DOHH2 (cell line): ENCODE measurements around the gene CNTN4.

Experiments
- EZH2phosphoT487 ChIP-seq: fragments of 200-600 bp; sonication (generic); IDR thresholded peaks from 2 replicates; pipeline ENCODE4 v1.6.1; 2017; ENCODE audit warnings: borderline replicate concordance, mild to moderate bottlenecking, antibody characterized with exemption, low read length, moderate library complexity, mixed read lengths
- TF ChIP-seq, protein P1 (sequence below): fragments of 200-600 bp; sonication (generic); IDR thresholded peaks from one replicate; pipeline ENCODE4 v1.5.1; 2014; ENCODE audit warnings: antibody characterized with exemption, mild to moderate bottlenecking, low read depth, low read length; ENCODE audit not compliant: poor library complexity, severe bottlenecking

DNA sequence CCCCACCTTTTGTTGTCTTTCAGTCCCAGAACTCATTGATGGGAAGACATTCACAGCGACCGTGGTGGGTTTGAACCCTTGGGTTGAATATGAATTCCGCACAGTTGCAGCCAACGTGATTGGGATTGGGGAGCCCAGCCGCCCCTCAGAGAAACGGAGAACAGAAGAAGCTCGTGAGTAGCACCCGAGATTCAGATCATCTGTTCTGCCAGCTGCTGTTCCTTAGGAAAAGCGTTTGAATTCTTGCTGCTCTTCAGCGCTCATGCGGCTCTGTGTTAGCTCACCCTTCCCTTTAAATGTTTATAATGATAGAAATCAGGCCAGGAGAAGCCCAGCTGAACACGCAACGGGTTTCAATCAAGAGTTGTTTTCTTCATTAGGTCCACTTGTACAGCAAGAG lies 938.5 kb downstream of the CNTN4 start:
- TF ChIP-seq, protein P1, sequence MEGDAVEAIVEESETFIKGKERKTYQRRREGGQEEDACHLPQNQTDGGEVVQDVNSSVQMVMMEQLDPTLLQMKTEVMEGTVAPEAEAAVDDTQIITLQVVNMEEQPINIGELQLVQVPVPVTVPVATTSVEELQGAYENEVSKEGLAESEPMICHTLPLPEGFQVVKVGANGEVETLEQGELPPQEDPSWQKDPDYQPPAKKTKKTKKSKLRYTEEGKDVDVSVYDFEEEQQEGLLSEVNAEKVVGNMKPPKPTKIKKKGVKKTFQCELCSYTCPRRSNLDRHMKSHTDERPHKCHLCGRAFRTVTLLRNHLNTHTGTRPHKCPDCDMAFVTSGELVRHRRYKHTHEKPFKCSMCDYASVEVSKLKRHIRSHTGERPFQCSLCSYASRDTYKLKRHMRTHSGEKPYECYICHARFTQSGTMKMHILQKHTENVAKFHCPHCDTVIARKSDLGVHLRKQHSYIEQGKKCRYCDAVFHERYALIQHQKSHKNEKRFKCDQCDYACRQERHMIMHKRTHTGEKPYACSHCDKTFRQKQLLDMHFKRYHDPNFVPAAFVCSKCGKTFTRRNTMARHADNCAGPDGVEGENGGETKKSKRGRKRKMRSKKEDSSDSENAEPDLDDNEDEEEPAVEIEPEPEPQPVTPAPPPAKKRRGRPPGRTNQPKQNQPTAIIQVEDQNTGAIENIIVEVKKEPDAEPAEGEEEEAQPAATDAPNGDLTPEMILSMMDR, result no peak
- TF ChIP-seq EZH2phosphoT487, result no peak
